Measurements from ENCODE around the gene DFFB. TPM values are rescaled to one million over a fixed set of nuclear protein-coding genes. Genes with fewer than 3 reads are reported as not detected.

DFFB gene
- total RNA-seq, 1 experiment from 2014 or later = 9.0 TPM

GRCh38 chr1:3907621-3908165, 50.4 kb downstream of the DFFB start:
- no peaks in the 10 kb centered on the region for H3K9me3 ChIP-seq (ENCODE audit: control insufficient read depth in 1 of 2, insufficient read depth in 1 of 2, low read depth in 1 of 2, low read length in 2 of 2)
- CTCF ChIA-PET = interaction anchor here (1.0 kb wide), 1 partner anchor 50 kb away, joined by 3 read pairs; the partner anchor contains the start of genes CEP104 and DFFB
- no peaks in the 10 kb centered on the region for H3K9me2 ChIP-seq (ENCODE audit: insufficient read depth)
- no peaks in the 10 kb centered on the region for H3K36me3 ChIP-seq (ENCODE audit: control insufficient read depth in 1 of 2, insufficient read depth in 2 of 2, low read length in 2 of 2)
- DNase-seq (ENCODE audit: low read depth, low spot score) (no peak), ATAC-seq (no peak)
- H3K27ac ChIP-seq (ENCODE audit: low read depth, low read length) = no peak overlapping the region
- RAD21 ChIA-PET (ENCODE audit: low non-redundant PET in 1 of 2, low total read pairs in 2 of 2, uncharacterized antibody in 2 of 2, unreplicated experiment in 2 of 2) = no interaction called here
- no TSS peak for BruUV-seq (replicated peaks)
- no peaks in the 10 kb centered on the region for H3K79me2 ChIP-seq (ENCODE audit: insufficient read depth, low read length)
- POLR2A ChIA-PET = no interaction called here
- H3K4me2 ChIP-seq (ENCODE audit: low read length) = no peak overlapping the region
- H2AFZ ChIP-seq (ENCODE audit: low read depth, low read length, poor library complexity, severe bottlenecking) = no peak overlapping the region
- no peaks in the 10 kb centered on the region for H3K27me3 ChIP-seq (ENCODE audit: insufficient read depth, low read length)
- H3K4me1 ChIP-seq (ENCODE audit: control insufficient read depth in 1 of 2, insufficient read depth in 2 of 2, low read length in 2 of 2) = peaks cover 2 to 9% of the 10 kb centered on the region in 2 experiments; a peak in 3 of 4 replicates
- intact Hi-C loops (cut with micrococcal nuclease) = no loop called here
- H3K9ac ChIP-seq (ENCODE audit: low read length) = no peak overlapping the region
- H3K4me3 ChIP-seq (replicated peaks in 1 of 2; ENCODE audit: low read depth in 1 of 2, low read length in 2 of 2) = no peak overlapping the region
- TF ChIP-seq CTCF (IDR thresholded peaks at IDR 0.05 in 2 of 3, conservative IDR thresholded peaks at IDR 0.05 in 1 of 3; ENCODE audit: borderline replicate concordance in 1 of 3, insufficient read depth in 1 of 3, low read depth in 2 of 3, low read length in 2 of 3) = no peak
- TF ChIP-seq CBX3 (IDR thresholded peaks at IDR 0.05; ENCODE audit: low read depth) = no peak
- TF ChIP-seq ATF3 (IDR thresholded peaks at IDR 0.05) = no peak
- TF ChIP-seq SIN3A (IDR thresholded peaks at IDR 0.05; ENCODE audit: low read depth) = no peak
- H4K20me1 ChIP-seq (ENCODE audit: insufficient read depth) = no peaks in the 10 kb centered on the region

- no peaks in the 10 kb centered on the region for H3K9me3 ChIP-seq (ENCODE audit: control insufficient read depth in 1 of 2, insufficient read depth in 1 of 2, low read depth in 1 of 2, low read length in 2 of 2)
- BruUV-seq (replicated peaks) = no TSS peak
- H3K9me2 ChIP-seq (ENCODE audit: insufficient read depth) = no peaks in the 10 kb centered on the region
- H3K4me2 ChIP-seq (ENCODE audit: low read length) = no peak overlapping the region
- H3K4me3 ChIP-seq (replicated peaks in 1 of 2; ENCODE audit: low read depth in 1 of 2, low read length in 2 of 2) = no peak overlapping the region
- no peak for DNase-seq (ENCODE audit: low read depth, low spot score)
- no peaks in the 10 kb centered on the region for H3K79me2 ChIP-seq (ENCODE audit: insufficient read depth, low read length)
- H3K27me3 ChIP-seq (ENCODE audit: insufficient read depth, low read length) = no peaks in the 10 kb centered on the region
- CTCF ChIA-PET = no interaction called here
- H2AFZ ChIP-seq (ENCODE audit: low read depth, low read length, poor library complexity, severe bottlenecking) = no peak overlapping the region
- H3K36me3 ChIP-seq (ENCODE audit: control insufficient read depth in 1 of 2, insufficient read depth in 2 of 2, low read length in 2 of 2) = no peaks in the 10 kb centered on the region
- intact Hi-C loops (cut with micrococcal nuclease) = no loop called here
- no peak overlapping the region for H3K9ac ChIP-seq (ENCODE audit: low read length)
- RAD21 ChIA-PET (ENCODE audit: low non-redundant PET in 1 of 2, low total read pairs in 2 of 2, uncharacterized antibody in 2 of 2, unreplicated experiment in 2 of 2) = no interaction called here
- no peak for ATAC-seq
- H4K20me1 ChIP-seq (ENCODE audit: insufficient read depth) = no peaks in the 10 kb centered on the region
- POLR2A ChIA-PET = no interaction called here
- no peak overlapping the region for H3K27ac ChIP-seq (ENCODE audit: low read depth, low read length)
- no peak for TF ChIP-seq RAD21 (IDR thresholded peaks at IDR 0.05; ENCODE audit: low read depth)
- no peak for TF ChIP-seq CBX3 (IDR thresholded peaks at IDR 0.05; ENCODE audit: low read depth)
- no peak for TF ChIP-seq EZH2 (IDR thresholded peaks at IDR 0.05)
- no peak for TF ChIP-seq ZBTB33 (IDR thresholded peaks at IDR 0.05; ENCODE audit: extremely low read depth, insufficient replicate concordance, low read length)
- no peak for TF ChIP-seq SP1 (IDR thresholded peaks at IDR 0.05; ENCODE audit: low read depth)
- TF ChIP-seq EZH2phosphoT487 (IDR thresholded peaks at IDR 0.05; ENCODE audit: borderline replicate concordance) = no peak
- no peak for TF ChIP-seq MAX (IDR thresholded peaks at IDR 0.05)
- H3K4me1 ChIP-seq (ENCODE audit: control insufficient read depth in 1 of 2, insufficient read depth in 2 of 2, low read length in 2 of 2) = peaks cover 2 to 9% of the 10 kb centered on the region in 2 experiments; a peak in 3 of 4 replicates
Measured at GRCh38 chr1:3908886-3909517, 51.7 kb downstream of the DFFB start.
